Lower leg skin (tissue), 3 donors: ENCODE measurements around the gene CMSS1.

Experiments
- CTCF ChIP-seq, 3 donors: fragments of 450-650 bp; IDR thresholded peaks; one replicate each; pipeline ENCODE4 v1.5.1; 2016; ENCODE audit warnings: antibody characterized with exemption in 3 of 3, mild to moderate bottlenecking in 3 of 3, moderate library complexity in 2 of 3
- POLR2A ChIP-seq, 2 donors: fragments of 450-650 bp; IDR thresholded peaks; one replicate each; pipeline ENCODE4 v1.6.1; 2016 to 2017; ENCODE audit warnings: antibody characterized with exemption in 2 of 2, mild to moderate bottlenecking in 1 of 2, moderate library complexity in 1 of 2

- TF ChIP-seq CTCF (IDR thresholded peaks at IDR 0.05) = no peak
- no peak for TF ChIP-seq POLR2A (IDR thresholded peaks at IDR 0.05)
These were observed 93.8 kb downstream of the CMSS1 start for GRCh38 chr3:99911433-99911832.
